ENCODE results near the gene ZFP1.

ZFP1 gene

GRCh38 chr16:75192606-75193264 lies 44.4 kb downstream of the ZFP1 start:
- ChIA-PET CTCF (interaction anchor here (1.2 kb wide), 1 partner anchor 41 kb away, joined by 3 read pairs; no protein-coding TSS in a partner anchor), POLR2A (no interaction called here)
- no peak for DNase-seq (ENCODE audit: extremely low spot score)
- TF ChIP-seq CTCF (IDR thresholded peaks at IDR 0.05; ENCODE audit: control extremely low read depth, extremely low read depth, low read depth, missing control alignments), result no peak

GRCh38 chr16:75193265-75193650 lies 44.9 kb downstream of the ZFP1 start:
- CTCF ChIA-PET, result interaction anchor here (1.2 kb wide), 1 partner anchor 41 kb away, joined by 3 read pairs; no protein-coding TSS in a partner anchor
- POLR2A ChIA-PET, result no interaction called here
- no peak for DNase-seq (ENCODE audit: extremely low spot score)
- no peak for TF ChIP-seq CTCF (IDR thresholded peaks at IDR 0.05; ENCODE audit: control extremely low read depth, extremely low read depth, low read depth, missing control alignments)

GRCh38 chr16:75193730-75194444 lies 45.6 kb downstream of the ZFP1 start:
- no peak for TF ChIP-seq CTCF (IDR thresholded peaks at IDR 0.05; ENCODE audit: control extremely low read depth, extremely low read depth, low read depth, missing control alignments)
- POLR2A ChIA-PET, result no interaction called here
- no peak for DNase-seq (ENCODE audit: extremely low spot score)
- CTCF ChIA-PET, result interaction anchor here (1.2 kb wide), 1 partner anchor 40 kb away, joined by 3 read pairs; no protein-coding TSS in a partner anchor

GRCh38 chr16:75195811-75196790 lies 47.8 kb downstream of the ZFP1 start:
- no peak for TF ChIP-seq CTCF (IDR thresholded peaks at IDR 0.05; ENCODE audit: control extremely low read depth, extremely low read depth, low read depth, missing control alignments)
- no peak for DNase-seq (ENCODE audit: extremely low spot score)
- POLR2A ChIA-PET, result no interaction called here
- CTCF ChIA-PET, result interaction anchor here (0.6 to 7.8 kb wide), 11 partner anchors 8 to 354 kb away, joined by 3 to 86 read pairs (median 4); partner anchors contain the start of gene CTRB1

- ChIA-PET POLR2A (no interaction called here), CTCF (interaction anchor here (0.8 to 7.8 kb wide), 11 partner anchors 21 to 321 kb away, joined by 3 to 86 read pairs (median 4); partner anchors contain the start of gene CTRB1)
Measured at GRCh38 chr16:75196836-75197235, 48.5 kb downstream of the ZFP1 start.

More at GRCh38 chr16:75196836-75197235, 48.5 kb downstream of the ZFP1 start:
- no peak for DNase-seq (ENCODE audit: extremely low spot score)
- TF ChIP-seq CTCF (IDR thresholded peaks at IDR 0.05; ENCODE audit: control extremely low read depth, extremely low read depth, low read depth, missing control alignments), result no peak
